ENCODE results near the gene USF3.
A peak's percentile ranks its signal among the peaks of the same experiment; 100 is the strongest.

The USF3 gene, protein sequence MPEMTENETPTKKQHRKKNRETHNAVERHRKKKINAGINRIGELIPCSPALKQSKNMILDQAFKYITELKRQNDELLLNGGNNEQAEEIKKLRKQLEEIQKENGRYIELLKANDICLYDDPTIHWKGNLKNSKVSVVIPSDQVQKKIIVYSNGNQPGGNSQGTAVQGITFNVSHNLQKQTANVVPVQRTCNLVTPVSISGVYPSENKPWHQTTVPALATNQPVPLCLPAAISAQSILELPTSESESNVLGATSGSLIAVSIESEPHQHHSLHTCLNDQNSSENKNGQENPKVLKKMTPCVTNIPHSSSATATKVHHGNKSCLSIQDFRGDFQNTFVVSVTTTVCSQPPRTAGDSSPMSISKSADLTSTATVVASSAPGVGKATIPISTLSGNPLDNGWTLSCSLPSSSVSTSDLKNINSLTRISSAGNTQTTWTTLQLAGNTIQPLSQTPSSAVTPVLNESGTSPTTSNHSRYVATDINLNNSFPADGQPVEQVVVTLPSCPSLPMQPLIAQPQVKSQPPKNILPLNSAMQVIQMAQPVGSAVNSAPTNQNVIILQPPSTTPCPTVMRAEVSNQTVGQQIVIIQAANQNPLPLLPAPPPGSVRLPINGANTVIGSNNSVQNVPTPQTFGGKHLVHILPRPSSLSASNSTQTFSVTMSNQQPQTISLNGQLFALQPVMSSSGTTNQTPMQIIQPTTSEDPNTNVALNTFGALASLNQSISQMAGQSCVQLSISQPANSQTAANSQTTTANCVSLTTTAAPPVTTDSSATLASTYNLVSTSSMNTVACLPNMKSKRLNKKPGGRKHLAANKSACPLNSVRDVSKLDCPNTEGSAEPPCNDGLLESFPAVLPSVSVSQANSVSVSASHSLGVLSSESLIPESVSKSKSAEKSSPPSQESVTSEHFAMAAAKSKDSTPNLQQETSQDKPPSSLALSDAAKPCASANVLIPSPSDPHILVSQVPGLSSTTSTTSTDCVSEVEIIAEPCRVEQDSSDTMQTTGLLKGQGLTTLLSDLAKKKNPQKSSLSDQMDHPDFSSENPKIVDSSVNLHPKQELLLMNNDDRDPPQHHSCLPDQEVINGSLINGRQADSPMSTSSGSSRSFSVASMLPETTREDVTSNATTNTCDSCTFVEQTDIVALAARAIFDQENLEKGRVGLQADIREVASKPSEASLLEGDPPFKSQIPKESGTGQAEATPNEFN (N-terminal part only)

GRCh38 chr3:113695786-113696645 lies at the start of gene USF3:
TSS of gene USF3 (minus strand) at chr3:113696642. CDS start at chr3:113674878, 21,764 bp downstream.
- DNase-seq, result peak; percentile 55

GRCh38 chr3:113745756-113746547 lies 49.5 kb upstream of the USF3 start, which contains the start of gene NAA50:
TSS of gene NAA50 (minus strand) at chr3:113746249. CDS start at chr3:113745949, 300 bp downstream.
- DNase-seq, result peak; percentile 93

- DNase-seq, result peak; percentile 85
Measured at GRCh38 chr3:113744941-113745755, 48.7 kb upstream of the USF3 start.

DNA sequence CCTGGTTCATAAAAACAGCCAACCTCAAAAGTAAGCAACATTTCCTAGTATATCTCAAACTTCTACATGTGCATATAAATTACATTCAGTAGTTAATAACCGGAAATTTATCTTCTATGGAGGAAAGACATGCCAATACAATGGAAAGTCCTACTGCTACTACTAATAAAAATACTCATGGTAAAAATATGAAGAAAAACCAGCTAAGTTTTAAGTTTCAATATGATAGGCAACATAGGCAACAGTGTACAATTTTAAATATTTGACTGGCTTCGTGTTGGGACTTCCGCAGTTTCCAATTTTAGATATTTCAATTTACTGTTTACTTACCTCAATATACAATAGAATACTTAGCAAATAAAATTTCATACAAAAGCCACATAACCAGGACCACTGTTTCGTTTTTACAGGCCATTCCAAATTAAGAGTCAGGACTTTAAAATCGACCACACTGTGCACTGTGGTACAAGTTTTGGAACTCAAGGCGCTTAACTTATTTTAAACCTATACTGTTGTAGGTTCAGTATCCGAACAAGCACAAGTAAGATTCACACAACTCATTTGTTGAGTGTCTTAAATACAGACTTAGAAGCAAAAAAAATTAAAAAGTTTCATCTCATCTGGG lies 46.7 kb upstream of the USF3 start:
- no peak for DNase-seq

- DNase-seq, result no peak
Measured at GRCh38 chr3:113741620-113742019, 45.2 kb upstream of the USF3 start.

GRCh38 chr3:113741086-113741485 lies 44.6 kb upstream of the USF3 start:
- DNase-seq, result no peak

DNA sequence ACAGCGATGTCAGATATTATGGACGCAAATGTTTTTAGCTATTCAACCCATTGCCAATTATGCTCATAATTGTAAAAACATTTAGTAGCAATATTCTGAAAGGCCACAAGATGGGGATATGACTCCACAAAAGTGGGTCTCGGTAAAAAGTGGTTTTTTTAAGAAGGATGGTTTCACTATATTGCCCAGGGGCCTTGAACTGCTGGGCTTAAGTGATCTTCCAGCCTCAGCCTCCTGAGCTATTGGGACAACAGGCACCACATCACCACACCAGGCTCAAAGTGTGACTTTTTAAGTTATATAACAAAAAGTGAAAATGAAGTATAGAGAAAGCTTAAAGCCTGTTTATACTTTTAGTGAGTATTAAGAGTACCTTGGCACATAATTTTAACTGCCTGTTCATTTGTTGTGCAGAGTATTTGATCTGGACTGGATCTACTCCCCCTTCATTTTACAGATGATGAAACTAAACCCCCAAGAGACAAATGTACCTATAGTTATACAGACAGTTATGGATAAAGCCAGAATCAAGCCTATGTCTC lies 40.2 kb upstream of the USF3 start:
- peak; percentile 70 for DNase-seq

DNA sequence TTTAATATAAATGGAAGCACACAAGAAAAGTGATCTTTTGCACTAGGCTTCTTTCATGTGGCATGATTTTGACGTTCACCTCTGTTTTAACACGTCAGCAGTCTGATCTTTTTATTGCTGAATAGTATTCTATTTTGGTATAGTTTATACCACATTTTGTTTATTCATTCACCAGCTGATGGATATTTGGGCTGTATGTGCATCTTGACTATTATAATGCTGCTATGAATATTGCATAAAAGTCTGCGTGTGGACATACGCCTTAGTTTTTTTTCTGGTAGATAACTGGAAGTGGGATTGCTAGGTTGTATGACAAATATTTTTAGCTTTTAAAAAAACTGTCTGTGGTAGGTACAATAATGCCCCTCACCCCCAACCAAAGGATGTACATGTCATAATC lies 35.3 kb upstream of the USF3 start:
- DNase-seq, result no peak

- DNase-seq, result no peak
Measured at GRCh38 chr3:113730550-113730949, 34.1 kb upstream of the USF3 start.

DNA sequence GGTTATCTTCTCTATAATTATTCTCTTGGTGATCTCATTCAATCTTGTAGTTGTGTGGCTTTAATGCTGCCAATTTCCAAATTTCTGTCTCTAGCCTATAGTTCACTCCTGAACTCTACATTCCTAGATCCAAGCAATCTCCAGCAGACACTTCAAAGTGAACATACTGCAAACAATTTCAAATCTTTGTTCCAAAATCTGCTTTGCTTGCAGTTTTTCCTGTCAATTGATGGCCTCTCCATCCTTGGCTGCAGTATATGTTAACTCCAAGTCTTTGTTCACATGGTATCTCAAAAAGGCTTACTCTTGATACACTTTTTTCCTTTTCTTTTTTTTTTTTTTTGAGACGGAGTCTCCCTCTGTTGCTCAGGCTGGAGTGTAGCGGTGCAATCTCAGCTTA lies 32.2 kb upstream of the USF3 start:
- no peak for DNase-seq

- no peak for DNase-seq
Measured at GRCh38 chr3:113721636-113722035, 25.2 kb upstream of the USF3 start.

- no peak for DNase-seq
Measured at GRCh38 chr3:113719758-113720157, 23.3 kb upstream of the USF3 start.

- DNase-seq, result no peak
Measured at GRCh38 chr3:113719294-113719693, 22.9 kb upstream of the USF3 start.

GRCh38 chr3:113717818-113718217 lies 21.4 kb upstream of the USF3 start:
- DNase-seq, result no peak

DNA sequence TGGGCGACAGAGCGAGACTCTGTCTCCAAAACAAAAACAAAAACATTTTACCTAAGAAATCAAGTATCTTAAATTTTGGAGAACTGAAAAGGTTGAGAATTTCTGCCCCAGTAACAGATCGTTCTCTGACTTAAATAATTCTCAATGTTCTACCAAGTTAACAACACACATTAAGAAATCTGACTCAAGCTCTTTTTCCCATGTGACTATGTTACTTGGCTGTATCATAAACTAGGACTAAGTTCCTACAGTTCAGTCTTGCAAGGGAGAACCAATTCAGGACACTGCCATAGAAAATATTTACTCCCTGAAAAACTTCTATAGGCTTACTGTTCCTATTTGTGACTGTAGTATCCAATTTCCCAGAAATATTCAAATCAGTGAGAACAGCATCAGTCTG lies 20.9 kb upstream of the USF3 start:
- no peak for DNase-seq

DNA sequence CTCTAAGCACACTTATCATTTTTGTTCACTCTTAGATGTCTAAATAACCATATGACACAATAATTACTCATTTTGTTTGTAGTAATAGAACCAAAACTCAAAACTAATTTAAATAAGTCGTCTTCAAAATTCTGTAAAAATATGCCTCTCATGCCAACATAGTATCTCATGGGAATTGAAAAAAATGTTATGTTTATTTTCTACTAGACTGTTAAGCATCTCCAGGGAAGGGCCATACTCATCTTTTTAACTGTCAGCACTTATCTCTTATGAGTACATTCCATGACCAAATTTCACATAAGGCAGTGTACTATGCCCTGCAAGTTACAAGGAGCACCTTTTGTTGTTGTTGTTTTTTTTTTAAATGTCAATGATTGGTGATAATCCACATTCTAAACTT lies 18.3 kb upstream of the USF3 start:
- no peak for DNase-seq

DNA sequence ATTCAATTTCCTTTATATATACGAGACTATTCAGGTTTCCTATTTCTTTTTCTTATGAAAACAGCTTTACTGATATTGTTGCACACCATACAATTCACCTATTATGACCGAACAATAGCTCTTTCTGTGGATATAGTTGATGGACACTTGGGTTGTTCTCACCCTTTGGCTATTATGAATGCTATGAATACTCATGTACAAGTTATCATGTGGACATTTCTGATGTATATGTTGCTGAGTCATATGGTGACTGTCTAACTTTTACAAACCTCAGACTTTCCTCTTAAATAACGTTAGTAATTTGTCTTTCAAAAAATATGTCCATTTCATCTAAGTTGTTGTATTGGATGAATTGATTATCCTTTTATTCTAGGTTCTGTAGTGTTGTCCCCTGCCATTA lies 15.7 kb upstream of the USF3 start:
- DNase-seq, result peak; percentile 23

DNA sequence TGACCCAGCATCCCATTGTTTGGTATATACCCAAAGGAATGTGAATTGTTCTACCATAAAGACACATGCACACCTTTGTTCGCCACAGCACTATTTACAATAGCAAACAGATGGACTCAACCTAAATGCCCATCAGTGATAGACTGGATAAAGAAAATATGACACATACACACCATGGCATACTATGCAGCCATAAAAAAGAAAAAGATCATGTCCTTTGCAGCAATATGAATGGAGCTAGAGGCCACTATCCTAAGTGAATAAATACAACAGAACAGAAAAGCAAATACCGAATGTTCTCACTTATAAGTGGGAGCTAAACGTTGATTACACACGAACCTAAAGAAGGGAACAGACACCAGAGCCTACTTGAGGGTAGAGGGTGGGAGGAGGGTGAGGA lies 11.4 kb upstream of the USF3 start:
- DNase-seq, result no peak

DNA sequence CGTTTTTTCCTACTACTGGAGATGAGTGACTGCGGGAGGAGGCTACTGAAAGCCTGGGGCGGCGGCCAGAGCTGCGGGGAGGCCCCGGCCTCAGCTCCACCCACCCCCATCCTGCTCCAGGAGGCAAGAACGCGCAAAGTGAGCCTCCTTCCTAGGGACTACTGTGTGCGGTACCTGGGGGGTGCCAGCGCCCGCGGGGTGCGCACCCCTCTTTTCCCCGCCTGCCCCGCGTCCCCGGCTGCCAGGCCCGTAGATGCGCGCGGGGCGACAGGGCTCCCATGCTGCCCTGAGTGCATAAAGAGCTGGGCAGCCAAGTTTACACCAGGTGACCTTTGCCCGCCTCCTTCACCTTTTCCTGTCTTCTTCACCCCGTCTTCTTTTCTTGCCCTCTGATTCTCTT lies 2.5 kb upstream of the USF3 start:
- no peak for DNase-seq

All from fibroblast of upper back skin (primary cell).